Ovary (tissue), 9 donors: ENCODE results near the gene POLE. TPM values are rescaled to one million over a fixed set of nuclear protein-coding genes. Genes with fewer than 3 reads are reported as not detected.

Experiments used
- DNase-seq, 5 donors: peaks; one replicate each; pipeline ENCODE4 v3.0.0-alpha.2; 2019 to 2020
- H3K27ac ChIP-seq, 2 donors: fragments of 200-600 bp; one replicate each; pipeline versions ENCODE4 v1.5.1 to v1.8.0; 2019 to 2022
- H3K27me3 ChIP-seq: fragments of 200-600 bp; one replicate; pipeline ENCODE4 v1.8.0; 2022
- H3K36me3 ChIP-seq: fragments of 200-600 bp; sonication (generic); one replicate; pipeline ENCODE4 v1.5.1; 2019
- H3K4me1 ChIP-seq: one replicate; pipeline ENCODE4 v1.8.1; 2013; ENCODE audit warnings: mild to moderate bottlenecking, moderate library complexity; ENCODE audit not compliant: insufficient read depth
- H3K4me3 ChIP-seq: fragments of 200-600 bp; sonication (generic); one replicate; pipeline ENCODE4 v1.5.1; 2017
- H3K9me3 ChIP-seq, 2 donors: fragments of 200-600 bp in 1 of 2; sonication (generic) in 1 of 2; one replicate each; pipeline versions ENCODE4 v1.5.1 to v1.8.1; 2013 to 2019; ENCODE audit warnings: mild to moderate bottlenecking in 1 of 2, moderate library complexity in 1 of 2
- CTCF ChIP-seq, 3 donors: fragments of 450-650 bp in 2 of 3; fragments of 200-600 bp in 1 of 3; IDR thresholded peaks; one replicate each; pipeline versions ENCODE4 v1.5.1 to v1.8.0; 2016 to 2022; ENCODE audit warnings: antibody characterized with exemption in 3 of 3, mild to moderate bottlenecking in 1 of 3
- EP300 ChIP-seq: sonication (generic); formaldehyde crosslinking; IDR thresholded peaks from one replicate; pipeline ENCODE4 v1.6.1; 2017; ENCODE audit warnings: antibody characterized with exemption
- POLR2A ChIP-seq: fragments of 450-650 bp; IDR thresholded peaks from one replicate; pipeline ENCODE4 v1.6.1; 2017; ENCODE audit warnings: antibody characterized with exemption, mild to moderate bottlenecking, moderate library complexity
- WGBS, 3 donors: extraction: QIAGEN DNeasy Blood & Tissue Kit in 1 of 3; methylation state at CpG; one replicate each; pipeline versions ENCODE4 v1.1.5 to v1.1.7; 2013 to 2017; 5-methylcytosine and 5-hydroxymethylcytosine counted together
- intact Hi-C, 4 donors: fragments of 100-400 bp; cut with DNase I; formaldehyde crosslinking; loops; one replicate each; pipeline versions ENCODE4 v1.11.0 to v1.15.1; 2022 to 2023
- polyA plus RNA-seq, 2 donors: library from polyadenylated mRNA; stranded (reverse); fragments of 200-250 nt in 1 of 2; fragments of 350-450 nt in 1 of 2; fragmentation: Illumina TruSeq in 1 of 2; extraction: RNeasy Lipid Tissue Mini Kit (QIAGEN cat#74804) in 1 of 2; gene quantifications; one replicate each; pipeline ENCODE4 v1.2.3, GENCODE V29; 2013 to 2014
- total RNA-seq, 7 donors: library from RNA; depleted of rRNA in 2 of 7; stranded (reverse); fragments of >200 nt in 2 of 7; fragmentation: NEBNext Ultra II Directional in 3 of 7; extraction: Animal tissue kit (Norgen Biotek cat#: 25700) in 3 of 7; gene quantifications; one replicate each; pipeline versions ENCODE4 v1.1.0 to v1.2.4, GENCODE V29; 2016 to 2023
- donor health status: DM: no; HTN: no; CAD: no; lungs with moderate emphysema.
- donor health status: DM: no; HTN: no; CAD: no.
- donor health status: Bipolar disorder and iron deficiency.
- donor health status: DM: yes; HTN: yes; CAD: no.
- donor health status: DM: no; HTN: no; CAD: no.
- donor health status: DM: yes; HTN: yes; CAD: no.

POLE gene
- total and polyA plus RNA-seq, 9 donors: 12.5 to 34.7 (median 24.0) TPM

GRCh38 chr12:132672678-132673077 is 14.5 kb downstream of the POLE start:
- intact Hi-C loops: no loop called here
- TF ChIP-seq POLR2A (no peak), CTCF (IDR thresholded peaks at IDR 0.05) (no peak), EP300 (no peak)
- H3K4me3 ChIP-seq: no peak overlapping the region
- H3K27me3 ChIP-seq: no peaks in the 10 kb centered on the region
- no peak overlapping the region for H3K27ac ChIP-seq
- 88 to 91% (median 91%) methylated on average over 12 of the region's 12 CpGs for whole genome bisulfite sequencing, 3 donors
- DNase-seq: no peak
- H3K9me3 ChIP-seq: no peaks in the 10 kb centered on the region
- H3K4me1 ChIP-seq: no peaks in the 10 kb centered on the region
- no peaks in the 10 kb centered on the region for H3K36me3 ChIP-seq

- no peaks in the 10 kb centered on the region for H3K9me3 ChIP-seq
- no peak for DNase-seq
- no peaks in the 10 kb centered on the region for H3K27me3 ChIP-seq
- no peak overlapping the region for H3K4me3 ChIP-seq
- intact Hi-C loops: no loop called here
- TF ChIP-seq CTCF (IDR thresholded peaks at IDR 0.05) (no peak), POLR2A (no peak), EP300 (no peak)
- H3K4me1 ChIP-seq: no peaks in the 10 kb centered on the region
- no peaks in the 10 kb centered on the region for H3K36me3 ChIP-seq
- H3K27ac ChIP-seq: no peak overlapping the region
- 82 to 88% (median 84%) methylated on average over 16 of the region's 16 CpGs for WGBS, 3 donors
These were observed 15.0 kb downstream of the POLE start for GRCh38 chr12:132672116-132672515.

- H3K9me3 ChIP-seq: no peaks in the 10 kb centered on the region
- intact Hi-C loops: no loop called here
- no peak for DNase-seq
These were observed 17.8 kb downstream of the POLE start for GRCh38 chr12:132669166-132669879.

More at GRCh38 chr12:132669166-132669879, 17.8 kb downstream of the POLE start:
- TF ChIP-seq CTCF (IDR thresholded peaks at IDR 0.05) (no peak), EP300 (no peak), POLR2A (no peak)
- Histone ChIP-seq H3K36me3 (no peaks in the 10 kb centered on the region), H3K4me1 (no peaks in the 10 kb centered on the region), H3K27me3 (no peaks in the 10 kb centered on the region), H3K27ac (no peak overlapping the region), H3K4me3 (no peak overlapping the region)
- 84 to 88% (median 86%) methylated on average over 17 of the region's 17 CpGs for WGBS, 3 donors
